HepG2 (cell line): ENCODE results near the gene CAPN12. TPM values are rescaled to one million over a fixed set of nuclear protein-coding genes. Genes with fewer than 3 reads are reported as not detected.

ENCODE experiments used
- CHCHD3 ChIP-seq: sonication (generic); formaldehyde crosslinking; IDR thresholded peaks from 2 replicates; pipeline ENCODE4 v1.8.0; 2022; ENCODE audit warnings: mild to moderate bottlenecking, missing genetic modification reagents, moderate library complexity
- HNF4G ChIP-seq, 2 experiments: sonication (generic) in 1 of 2; formaldehyde crosslinking in 1 of 2; IDR thresholded peaks; 2 replicates each; pipeline versions ENCODE4 v1.4.0 to v1.6.1; 2011 to 2020; ENCODE audit warnings: borderline replicate concordance in 2 of 2, low read depth in 2 of 2, mild to moderate bottlenecking in 2 of 2, low read length in 1 of 2, missing genetic modification reagents in 1 of 2, moderate library complexity in 1 of 2
- NCOR1 ChIP-seq: fragments of 200-600 bp; sonication (generic); IDR thresholded peaks from 2 replicates; pipeline ENCODE4 v1.7.0; 2017; ENCODE audit warnings: antibody characterized with exemption, low read length, borderline replicate concordance
- NFE2L1 ChIP-seq: sonication (generic); formaldehyde crosslinking; IDR thresholded peaks from 2 replicates; pipeline ENCODE4 v1.4.0; 2020; ENCODE audit warnings: missing genetic modification reagents, mild to moderate bottlenecking, borderline replicate concordance
- PAF1 ChIP-seq: IDR thresholded peaks from 2 replicates; pipeline ENCODE4 v1.6.1; 2016; ENCODE audit warnings: missing genetic modification reagents, missing compliant biosample characterization
- RAD21 ChIP-seq: fragments of 450-650 bp; formaldehyde crosslinking; IDR thresholded peaks from 2 replicates; pipeline ENCODE4 v1.5.0; 2020; ENCODE audit warnings: mild to moderate bottlenecking
- RBFOX2 ChIP-seq: fragments of 200-400 bp; formaldehyde crosslinking; IDR thresholded peaks from 2 replicates; pipeline ENCODE4 v1.6.1; 2017; ENCODE audit warnings: low read depth, mild to moderate bottlenecking, low read length
- SRSF9 ChIP-seq: fragments of 200-400 bp; formaldehyde crosslinking; IDR thresholded peaks from 2 replicates; pipeline ENCODE4 v1.6.1; 2018; ENCODE audit warnings: borderline replicate concordance, mild to moderate bottlenecking, low read depth, low read length; ENCODE audit not compliant: insufficient read depth, poor library complexity, severe bottlenecking
- STAT5B ChIP-seq: sonication (generic); formaldehyde crosslinking; IDR thresholded peaks from 2 replicates; pipeline ENCODE4 v1.4.0; 2020; ENCODE audit warnings: missing genetic modification reagents
- TAF15 ChIP-seq: fragments of 200-400 bp; formaldehyde crosslinking; IDR thresholded peaks from one replicate; pipeline ENCODE4 v1.6.1; 2018; ENCODE audit warnings: mild to moderate bottlenecking, low read depth, low read length; ENCODE audit not compliant: poor library complexity, severe bottlenecking
- ZBTB3 ChIP-seq: sonication (generic); formaldehyde crosslinking; IDR thresholded peaks from 2 replicates; pipeline ENCODE4 v1.4.0; 2020; ENCODE audit warnings: low read depth, mild to moderate bottlenecking, moderate library complexity, missing genetic modification reagents, borderline replicate concordance
- ZBTB42 ChIP-seq: sonication (generic); formaldehyde crosslinking; IDR thresholded peaks from 2 replicates; pipeline ENCODE4 v1.5.0; 2020; ENCODE audit warnings: mild to moderate bottlenecking, missing genetic modification reagents
- ZNF782 ChIP-seq: sonication (generic); formaldehyde crosslinking; IDR thresholded peaks from 2 replicates; pipeline ENCODE4 v1.4.0; 2020; ENCODE audit warnings: missing genetic modification reagents, mild to moderate bottlenecking, borderline replicate concordance
- ZNF790 ChIP-seq: sonication (generic); formaldehyde crosslinking; IDR thresholded peaks from 2 replicates; pipeline ENCODE4 v1.8.0; 2022; ENCODE audit warnings: missing genetic modification reagents, mild to moderate bottlenecking, borderline replicate concordance
- polyA plus RNA-seq, 8 experiments: library from polyadenylated mRNA; depleted of rRNA in 3 of 8; stranded (reverse) in 7 of 8; unstranded in 1 of 8; fragments of >200 nt; fragmentation: Illumina TruSeq in 4 of 8; extraction: Trizol in 4 of 8; gene quantifications; 2 replicates each; pipeline versions ENCODE4 v1.2.1 to v1.2.3, GENCODE V29; 2011 to 2016; ENCODE audit warnings: low read depth in 4 of 8, missing spikeins in 1 of 8, mixed read lengths in 1 of 8; ENCODE audit not compliant: insufficient read depth in 1 of 8
- total RNA-seq, 5 experiments: library from RNA; depleted of rRNA; stranded (reverse); fragments of >200 nt; fragmentation: Illumina TruSeq; extraction: Trizol; gene quantifications; 2 replicates each; pipeline ENCODE4 v1.2.3, GENCODE V29; 2016; ENCODE audit warnings: low read depth in 1 of 5
- TF ChIP-seq, protein P1 (sequence below): IDR thresholded peaks from 2 replicates; pipeline ENCODE4 v1.6.1; 2016; ENCODE audit warnings: low read depth, missing genetic modification reagents, missing compliant biosample characterization
- TF ChIP-seq, protein P2 (sequence below): sonication (generic); formaldehyde crosslinking; IDR thresholded peaks from 2 replicates; pipeline ENCODE4 v1.5.0; 2020; ENCODE audit warnings: missing genetic modification reagents
- TF ChIP-seq, protein P3 (sequence below): sonication (generic); formaldehyde crosslinking; IDR thresholded peaks from 2 replicates; pipeline ENCODE4 v1.5.1; 2020; ENCODE audit warnings: mild to moderate bottlenecking, missing genetic modification reagents
- TF ChIP-seq, protein P4 (sequence below): sonication (generic); formaldehyde crosslinking; IDR thresholded peaks from 2 replicates; pipeline ENCODE4 v1.8.1; 2023; ENCODE audit warnings: missing genetic modification reagents, mild to moderate bottlenecking, borderline replicate concordance
- TF ChIP-seq, protein P5 (sequence below): sonication (generic); formaldehyde crosslinking; IDR thresholded peaks from 2 replicates; pipeline ENCODE4 v1.8.1; 2023; ENCODE audit warnings: mild to moderate bottlenecking, missing genetic modification reagents

CAPN12 gene
- total and polyA plus RNA-seq, 2 of the 13 experiments (the other 11 are each of a cell fraction or from before 2014, with no cell fraction given): 1.6 to 13.6 TPM

DNA sequence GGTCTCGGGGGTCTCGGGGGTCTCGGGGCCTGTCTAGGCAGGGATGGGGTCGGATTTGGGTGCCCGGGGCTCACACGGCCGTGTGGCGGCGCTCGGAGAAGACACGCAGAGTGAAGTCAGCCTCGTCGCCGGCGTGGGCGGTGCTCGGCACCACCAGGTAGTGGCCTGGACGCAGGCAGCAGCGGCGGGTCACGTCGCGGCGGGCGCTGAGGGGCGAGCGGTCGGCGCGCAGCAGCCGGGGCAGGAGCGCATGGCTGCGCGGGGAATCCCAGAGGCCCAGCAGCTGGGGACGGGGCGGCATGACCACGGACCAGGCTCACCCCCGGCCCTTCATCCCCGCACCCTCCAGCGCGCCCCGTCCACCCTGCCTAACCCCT is 8.2 kb downstream of the CAPN12 start (continued):
- TF ChIP-seq, protein P1, sequence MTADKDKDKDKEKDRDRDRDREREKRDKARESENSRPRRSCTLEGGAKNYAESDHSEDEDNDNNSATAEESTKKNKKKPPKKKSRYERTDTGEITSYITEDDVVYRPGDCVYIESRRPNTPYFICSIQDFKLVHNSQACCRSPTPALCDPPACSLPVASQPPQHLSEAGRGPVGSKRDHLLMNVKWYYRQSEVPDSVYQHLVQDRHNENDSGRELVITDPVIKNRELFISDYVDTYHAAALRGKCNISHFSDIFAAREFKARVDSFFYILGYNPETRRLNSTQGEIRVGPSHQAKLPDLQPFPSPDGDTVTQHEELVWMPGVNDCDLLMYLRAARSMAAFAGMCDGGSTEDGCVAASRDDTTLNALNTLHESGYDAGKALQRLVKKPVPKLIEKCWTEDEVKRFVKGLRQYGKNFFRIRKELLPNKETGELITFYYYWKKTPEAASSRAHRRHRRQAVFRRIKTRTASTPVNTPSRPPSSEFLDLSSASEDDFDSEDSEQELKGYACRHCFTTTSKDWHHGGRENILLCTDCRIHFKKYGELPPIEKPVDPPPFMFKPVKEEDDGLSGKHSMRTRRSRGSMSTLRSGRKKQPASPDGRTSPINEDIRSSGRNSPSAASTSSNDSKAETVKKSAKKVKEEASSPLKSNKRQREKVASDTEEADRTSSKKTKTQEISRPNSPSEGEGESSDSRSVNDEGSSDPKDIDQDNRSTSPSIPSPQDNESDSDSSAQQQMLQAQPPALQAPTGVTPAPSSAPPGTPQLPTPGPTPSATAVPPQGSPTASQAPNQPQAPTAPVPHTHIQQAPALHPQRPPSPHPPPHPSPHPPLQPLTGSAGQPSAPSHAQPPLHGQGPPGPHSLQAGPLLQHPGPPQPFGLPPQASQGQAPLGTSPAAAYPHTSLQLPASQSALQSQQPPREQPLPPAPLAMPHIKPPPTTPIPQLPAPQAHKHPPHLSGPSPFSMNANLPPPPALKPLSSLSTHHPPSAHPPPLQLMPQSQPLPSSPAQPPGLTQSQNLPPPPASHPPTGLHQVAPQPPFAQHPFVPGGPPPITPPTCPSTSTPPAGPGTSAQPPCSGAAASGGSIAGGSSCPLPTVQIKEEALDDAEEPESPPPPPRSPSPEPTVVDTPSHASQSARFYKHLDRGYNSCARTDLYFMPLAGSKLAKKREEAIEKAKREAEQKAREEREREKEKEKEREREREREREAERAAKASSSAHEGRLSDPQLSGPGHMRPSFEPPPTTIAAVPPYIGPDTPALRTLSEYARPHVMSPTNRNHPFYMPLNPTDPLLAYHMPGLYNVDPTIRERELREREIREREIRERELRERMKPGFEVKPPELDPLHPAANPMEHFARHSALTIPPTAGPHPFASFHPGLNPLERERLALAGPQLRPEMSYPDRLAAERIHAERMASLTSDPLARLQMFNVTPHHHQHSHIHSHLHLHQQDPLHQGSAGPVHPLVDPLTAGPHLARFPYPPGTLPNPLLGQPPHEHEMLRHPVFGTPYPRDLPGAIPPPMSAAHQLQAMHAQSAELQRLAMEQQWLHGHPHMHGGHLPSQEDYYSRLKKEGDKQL (CRISPR knock-in tag): no peak
- TF ChIP-seq TAF15 (no peak), HNF4G (IDR thresholded peaks at IDR 0.05; ENCODE audit: borderline replicate concordance, low read depth, low read length) (no peak), HNF4G (CRISPR knock-in tag; IDR thresholded peaks at IDR 0.05; ENCODE audit: borderline replicate concordance, low read depth) (no peak), SRSF9 (no peak), ZBTB42 (no peak), PAF1 (CRISPR knock-in tag) (no peak), CHCHD3 (no peak), ZNF790 (CRISPR knock-in tag) (no peak), RBFOX2 (peak; percentile 59), ZNF782 (CRISPR knock-in tag) (no peak), STAT5B (no peak), RAD21 (0 out of 2 replicates have a peak, but pooled peaks have one; percentile 22), NFE2L1 (CRISPR knock-in tag) (no peak), NCOR1 (no peak), ZBTB3 (CRISPR knock-in tag) (no peak)
- TF ChIP-seq, protein P2, sequence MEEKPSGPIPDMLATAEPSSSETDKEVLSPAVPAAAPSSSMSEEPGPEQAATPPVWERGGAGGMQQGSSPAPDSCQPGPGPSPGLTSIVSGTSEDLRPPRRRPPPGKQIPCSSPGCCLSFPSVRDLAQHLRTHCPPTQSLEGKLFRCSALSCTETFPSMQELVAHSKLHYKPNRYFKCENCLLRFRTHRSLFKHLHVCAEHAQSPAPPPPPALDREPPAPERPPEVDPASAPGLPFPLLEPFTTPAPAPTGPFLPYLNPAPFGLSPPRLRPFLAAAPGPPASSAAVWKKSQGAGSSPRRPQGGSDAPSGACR (CRISPR knock-in tag): no peak
- TF ChIP-seq, protein P3, sequence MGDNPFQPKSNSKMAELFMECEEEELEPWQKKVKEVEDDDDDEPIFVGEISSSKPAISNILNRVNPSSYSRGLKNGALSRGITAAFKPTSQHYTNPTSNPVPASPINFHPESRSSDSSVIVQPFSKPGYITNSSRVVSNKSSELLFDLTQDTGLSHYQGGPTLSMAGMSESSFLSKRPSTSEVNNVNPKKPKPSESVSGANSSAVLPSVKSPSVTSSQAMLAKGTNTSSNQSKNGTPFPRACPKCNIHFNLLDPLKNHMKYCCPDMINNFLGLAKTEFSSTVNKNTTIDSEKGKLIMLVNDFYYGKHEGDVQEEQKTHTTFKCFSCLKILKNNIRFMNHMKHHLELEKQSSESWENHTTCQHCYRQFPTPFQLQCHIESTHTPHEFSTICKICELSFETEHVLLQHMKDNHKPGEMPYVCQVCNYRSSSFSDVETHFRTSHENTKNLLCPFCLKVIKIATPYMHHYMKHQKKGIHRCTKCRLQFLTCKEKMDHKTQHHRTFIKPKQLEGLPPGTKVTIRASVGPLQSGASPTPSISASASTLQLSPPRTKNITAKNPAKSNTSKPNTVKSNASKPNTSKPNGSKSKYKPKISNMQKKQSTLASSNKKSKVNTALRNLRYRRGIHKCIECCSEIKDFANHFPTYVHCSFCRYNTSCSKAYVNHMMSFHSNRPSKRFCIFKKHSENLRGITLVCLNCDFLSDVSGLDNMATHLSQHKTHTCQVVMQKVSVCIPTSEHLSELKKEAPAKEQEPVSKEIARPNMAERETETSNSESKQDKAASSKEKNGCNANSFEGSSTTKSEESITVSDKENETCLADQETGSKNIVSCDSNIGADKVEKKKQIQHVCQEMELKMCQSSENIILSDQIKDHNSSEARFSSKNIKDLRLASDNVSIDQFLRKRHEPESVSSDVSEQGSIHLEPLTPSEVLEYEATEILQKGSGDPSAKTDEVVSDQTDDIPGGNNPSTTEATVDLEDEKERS (CRISPR knock-in tag): no peak
- TF ChIP-seq, protein P4, sequence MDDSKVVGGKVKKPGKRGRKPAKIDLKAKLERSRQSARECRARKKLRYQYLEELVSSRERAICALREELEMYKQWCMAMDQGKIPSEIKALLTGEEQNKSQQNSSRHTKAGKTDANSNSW (CRISPR knock-in tag): no peak
- TF ChIP-seq, protein P5, sequence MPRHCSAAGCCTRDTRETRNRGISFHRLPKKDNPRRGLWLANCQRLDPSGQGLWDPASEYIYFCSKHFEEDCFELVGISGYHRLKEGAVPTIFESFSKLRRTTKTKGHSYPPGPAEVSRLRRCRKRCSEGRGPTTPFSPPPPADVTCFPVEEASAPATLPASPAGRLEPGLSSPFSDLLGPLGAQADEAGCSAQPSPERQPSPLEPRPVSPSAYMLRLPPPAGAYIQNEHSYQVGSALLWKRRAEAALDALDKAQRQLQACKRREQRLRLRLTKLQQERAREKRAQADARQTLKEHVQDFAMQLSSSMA: no peak
